SK-N-MC (cell line): Measurements from ENCODE around the gene GFRA1.

Source experiments
- EZH2 ChIP-seq: fragments of 200-600 bp; sonication (generic); IDR thresholded peaks from one replicate; pipeline ENCODE4 v1.6.1; 2017; ENCODE audit warnings: antibody characterized with exemption
- FOXP2 ChIP-seq: optimal IDR thresholded peaks from 2 replicates; pipeline ENCODE3; 2011; ENCODE audit warnings: mild to moderate bottlenecking, moderate library complexity; ENCODE audit not compliant: insufficient read depth; ENCODE audit errors: extremely low read length, control extremely low read depth
- POLR2AphosphoS5 ChIP-seq: IDR thresholded peaks from 2 replicates; pipeline ENCODE4 v1.6.1; 2012; ENCODE audit warnings: mild to moderate bottlenecking, low read depth, low read length, borderline replicate concordance

GRCh38 chr10:116211682-116212081 lies 61.3 kb downstream of the GFRA1 start:
- TF ChIP-seq EZH2 = no peak
- TF ChIP-seq POLR2AphosphoS5 = no peak
- TF ChIP-seq FOXP2 = no peak
